HG03565 (cell line): ENCODE measurements around the gene SND1.

Experiments
- ATAC-seq: cut with Tn5 transposase; IDR thresholded peaks from one replicate; pipeline ENCODE4 v1.9.1; 2021; ENCODE audit warnings: mild to moderate bottlenecking, moderate library complexity; ENCODE audit not compliant: unreplicated experiment

Gene SND1

DNA sequence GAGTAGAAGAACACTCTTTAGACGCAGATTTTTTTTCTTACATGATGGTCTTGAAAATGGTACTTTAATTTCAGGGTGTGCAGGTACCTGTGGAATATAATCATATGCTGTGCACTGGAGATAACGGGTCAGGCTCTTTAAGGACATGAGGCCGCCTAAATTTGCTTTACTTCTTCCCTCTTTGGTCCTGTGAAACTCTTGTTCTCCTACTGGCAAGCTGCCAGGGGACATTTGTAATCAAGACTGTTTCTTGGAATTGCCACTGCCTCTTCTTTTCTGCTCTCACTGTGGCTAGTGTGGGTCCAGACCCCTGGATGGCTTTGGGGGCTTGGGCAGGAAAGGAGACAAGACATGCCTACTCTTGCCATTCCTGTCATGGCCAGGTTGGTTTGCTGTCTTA lies 146.0 kb downstream of the SND1 start:
- ATAC-seq: no peak

GRCh38 chr7:127798769-127799372 lies 146.9 kb downstream of the SND1 start:
- ATAC-seq: no peak

DNA sequence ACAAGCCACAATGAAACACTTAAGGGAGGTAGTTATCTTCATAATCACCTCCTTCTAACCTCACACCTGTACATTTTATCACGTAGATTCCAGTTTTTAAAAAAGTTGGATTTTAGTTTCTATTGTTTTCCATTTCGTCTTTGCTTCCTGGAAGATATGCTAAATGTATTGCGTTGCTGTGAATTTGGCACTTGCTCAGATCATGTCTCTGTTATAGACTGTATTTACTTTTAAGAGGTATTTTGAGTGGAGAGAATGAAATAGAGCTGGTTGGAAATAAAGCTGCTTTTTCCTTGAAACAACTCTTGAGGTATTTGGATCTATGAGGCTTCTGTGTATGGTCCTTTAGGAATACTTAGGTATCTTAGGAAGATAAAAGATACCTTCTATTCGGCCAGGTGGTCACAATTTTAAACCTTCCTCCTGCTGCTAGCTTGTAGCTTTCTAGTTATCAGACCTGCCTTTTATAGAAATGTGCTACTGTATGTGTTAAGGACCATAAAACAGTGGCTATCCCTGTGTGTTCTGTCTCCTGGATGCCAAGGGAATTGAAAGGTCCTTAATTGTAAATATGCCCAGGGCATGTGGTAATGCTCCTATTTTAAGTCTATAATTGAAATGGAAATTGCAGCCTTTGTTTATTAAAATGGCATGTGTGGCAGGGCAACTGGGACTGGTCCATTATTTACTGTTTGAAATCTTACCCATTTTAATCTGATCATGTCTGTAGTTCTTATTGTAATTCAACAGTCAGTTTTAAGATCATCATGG lies 147.7 kb downstream of the SND1 start:
- ATAC-seq: no peak

DNA sequence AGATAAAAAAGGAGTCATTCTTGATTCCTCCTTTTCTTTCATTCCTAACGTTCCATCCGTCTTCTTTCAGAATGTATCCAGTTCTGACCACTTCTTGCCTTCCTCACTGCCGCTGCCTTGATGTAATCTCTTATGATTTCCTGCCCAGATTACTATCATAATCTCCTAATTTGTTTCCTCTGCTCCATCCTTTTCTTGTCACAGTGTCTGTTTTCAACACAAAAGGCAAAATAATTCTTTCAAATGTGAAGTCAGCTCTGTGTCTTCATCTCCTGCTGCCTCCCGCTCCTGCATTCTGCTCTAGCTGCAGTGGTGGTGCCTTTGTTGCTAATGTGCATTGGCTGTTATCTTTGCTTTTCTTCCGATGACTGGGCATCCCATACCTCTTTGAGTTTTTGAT lies 150.9 kb downstream of the SND1 start:
- no peak for ATAC-seq

DNA sequence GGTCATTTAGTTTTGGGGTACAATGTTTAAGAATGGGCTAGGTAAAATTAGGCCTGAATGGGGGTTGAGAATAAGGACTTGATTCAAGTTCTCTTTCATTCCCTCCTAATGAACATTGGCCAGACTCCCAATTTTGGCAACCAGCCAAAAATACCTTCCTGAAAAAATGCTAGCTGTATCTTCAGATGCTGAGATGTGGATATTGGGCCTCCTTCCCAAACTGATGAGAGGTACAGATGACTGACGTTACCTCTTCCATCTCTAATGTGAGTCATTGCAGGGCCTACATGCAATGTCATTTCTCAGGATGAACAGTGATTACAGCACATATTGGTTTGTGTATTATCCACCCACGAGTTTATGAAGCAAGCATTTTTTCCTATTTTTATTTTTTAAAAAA lies 151.6 kb downstream of the SND1 start:
- ATAC-seq: no peak

- no peak for ATAC-seq
Observed at GRCh38 chr7:127807340-127807739, 155.3 kb downstream of the SND1 start.

DNA sequence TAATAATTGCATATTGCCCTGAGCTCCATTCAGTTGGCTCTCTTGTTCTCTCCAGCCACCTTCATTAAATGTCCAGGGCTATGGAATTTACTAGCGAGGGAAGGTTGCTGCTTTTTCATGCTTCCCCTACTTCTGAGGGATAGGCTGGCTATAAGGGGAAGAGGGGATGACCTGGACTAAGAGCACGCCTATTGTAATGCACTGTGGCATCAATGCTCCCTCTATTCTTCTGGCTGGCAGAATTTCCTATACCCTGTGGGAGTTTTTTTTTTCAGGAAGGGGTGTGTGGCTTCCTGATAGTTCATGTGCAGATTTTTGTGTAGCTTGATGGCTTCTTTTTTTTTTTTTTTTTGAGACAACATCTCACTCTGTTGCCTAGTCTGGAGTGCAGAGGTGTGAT lies 155.8 kb downstream of the SND1 start:
- ATAC-seq: no peak

DNA sequence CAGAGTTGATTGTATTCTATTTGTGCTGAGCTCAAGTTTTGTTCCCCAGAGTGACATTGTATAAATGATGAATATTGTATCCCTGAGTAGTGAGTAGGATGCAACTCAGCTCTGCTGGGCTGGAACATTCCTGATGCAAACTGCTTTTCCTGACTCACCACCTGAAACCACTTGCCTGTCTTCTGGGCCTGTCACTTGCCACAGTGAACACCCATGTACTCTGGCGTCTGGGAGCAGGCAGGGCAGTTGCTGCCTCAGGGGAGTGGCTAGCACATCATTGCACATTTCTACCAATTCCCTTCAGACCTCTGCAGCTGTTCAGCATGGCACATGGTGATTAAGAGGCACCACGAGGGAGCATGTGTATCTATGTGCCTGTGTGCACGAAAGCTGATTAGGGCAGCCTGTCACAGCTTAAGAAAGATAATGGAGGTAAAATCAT lies 157.3 kb downstream of the SND1 start:
- ATAC-seq: no peak

DNA sequence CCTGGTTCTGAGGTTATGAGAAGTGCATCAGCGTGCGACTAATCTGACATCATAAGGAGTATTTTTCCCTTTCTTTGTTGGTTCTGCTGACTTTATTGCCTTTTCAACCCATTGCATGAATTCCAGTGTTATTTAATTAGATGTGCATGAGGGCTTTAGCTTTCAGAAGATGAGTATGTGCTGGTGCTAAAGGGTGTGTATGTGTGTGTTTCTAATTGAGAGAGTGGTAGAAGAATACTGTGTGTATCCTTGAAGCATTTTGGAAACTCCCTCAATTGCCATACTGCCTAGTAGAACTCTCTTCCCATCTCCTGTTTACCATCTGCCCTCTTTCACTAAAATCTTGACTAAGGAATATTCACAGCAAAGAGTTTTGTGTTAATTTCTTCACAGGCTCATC lies 158.1 kb downstream of the SND1 start:
- no peak for ATAC-seq

GRCh38 chr7:127810696-127811660 lies 159.0 kb downstream of the SND1 start:
- ATAC-seq: no peak

DNA sequence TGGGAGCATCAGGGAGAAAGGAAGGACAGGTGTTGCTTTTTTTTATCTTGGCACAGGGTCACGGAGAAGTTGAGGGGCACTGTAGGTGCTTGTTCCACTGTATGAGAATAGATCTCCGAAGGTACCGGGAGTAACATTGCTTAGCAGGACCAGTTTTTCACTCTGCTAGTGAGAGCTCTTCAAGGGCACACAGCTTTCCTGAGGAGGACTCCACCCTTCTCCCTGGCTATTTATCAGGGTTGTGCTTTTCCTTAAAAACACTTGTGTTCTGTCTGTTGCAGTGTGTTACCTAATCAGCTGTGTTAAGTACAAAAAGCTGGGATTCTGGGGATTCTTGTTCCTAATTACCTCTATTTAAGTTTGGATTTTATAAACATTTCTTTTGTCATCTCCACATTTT lies 160.5 kb downstream of the SND1 start:
- ATAC-seq: no peak

GRCh38 chr7:127813991-127814541 lies 162.1 kb downstream of the SND1 start:
- ATAC-seq: no peak

GRCh38 chr7:127815631-127816145 lies 163.7 kb downstream of the SND1 start:
- ATAC-seq: no peak

GRCh38 chr7:127816354-127817190 lies 164.6 kb downstream of the SND1 start:
- ATAC-seq: no peak

DNA sequence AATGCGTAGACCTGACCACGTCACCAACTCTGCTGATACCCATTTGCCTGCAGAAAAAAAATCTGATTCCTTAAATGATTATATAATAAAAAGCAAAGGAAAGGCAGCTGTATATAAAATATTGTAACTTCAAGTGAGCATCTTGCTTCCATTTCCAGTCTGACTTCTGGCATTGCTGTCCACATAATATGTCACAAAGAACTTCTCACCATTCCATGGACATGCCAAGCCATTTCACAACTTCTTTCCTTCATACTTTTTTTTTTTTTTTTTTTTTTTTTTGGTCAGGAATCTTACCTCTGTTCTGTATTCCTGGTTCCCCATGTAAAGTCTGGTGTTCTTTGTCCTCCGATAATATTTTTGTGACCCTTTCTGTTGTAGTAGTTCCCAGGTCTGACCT lies 165.5 kb downstream of the SND1 start:
- ATAC-seq: no peak

- no peak for ATAC-seq
Observed at GRCh38 chr7:127818306-127818705, 166.3 kb downstream of the SND1 start.

DNA sequence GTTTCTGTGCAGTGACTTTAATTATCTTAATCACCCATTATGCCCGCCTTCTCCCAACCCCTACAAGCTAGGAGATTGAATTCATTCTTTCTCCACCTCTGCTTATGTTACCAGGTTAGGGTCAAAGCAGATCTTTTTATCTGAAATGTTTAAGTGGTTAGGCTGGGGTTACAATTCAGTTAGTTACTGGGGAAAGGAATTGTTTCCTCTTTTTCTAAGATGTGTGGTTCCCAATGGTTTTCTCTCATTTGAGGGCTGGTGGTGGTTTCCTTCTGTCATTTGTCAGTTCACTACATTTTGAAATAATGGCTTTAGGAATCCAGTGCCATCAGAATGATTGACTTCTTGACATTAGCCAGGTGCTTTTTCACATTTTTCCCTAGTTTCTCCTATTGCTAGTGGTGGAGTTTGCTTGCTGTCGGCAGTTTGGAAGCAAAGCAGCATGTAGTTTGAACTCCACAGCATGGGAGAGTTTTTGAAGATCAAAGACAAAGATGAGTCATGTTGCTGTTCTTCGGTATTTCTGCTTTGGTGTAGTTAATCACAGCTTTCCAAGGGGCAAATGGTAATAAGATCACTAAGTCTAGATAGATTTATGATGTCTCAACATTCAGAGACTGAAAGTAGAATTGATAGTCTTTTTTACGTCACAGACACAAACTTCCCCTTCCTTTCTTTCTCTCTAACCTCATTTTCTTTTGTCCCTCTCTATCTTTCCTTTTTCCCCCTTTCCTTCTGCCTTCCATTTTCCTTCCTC lies 168.2 kb downstream of the SND1 start:
- no peak for ATAC-seq

DNA sequence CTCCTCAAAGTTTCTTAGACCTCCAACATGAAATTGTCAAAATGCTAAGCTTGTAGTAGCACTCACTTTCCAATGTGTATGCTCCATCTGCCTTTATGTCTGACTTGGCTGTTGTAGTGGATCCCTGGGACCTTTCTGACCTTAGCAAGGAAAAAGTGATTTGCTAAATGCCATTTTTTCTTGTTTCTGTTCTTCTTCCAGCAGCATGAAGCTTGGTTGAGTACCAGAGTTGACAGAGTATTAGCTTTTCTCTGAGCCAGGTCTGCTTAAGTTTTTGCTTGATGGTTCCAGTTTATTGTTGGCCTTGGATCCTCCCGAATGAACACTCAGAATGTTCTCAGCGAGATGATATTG lies 168.7 kb downstream of the SND1 start:
- no peak for ATAC-seq

DNA sequence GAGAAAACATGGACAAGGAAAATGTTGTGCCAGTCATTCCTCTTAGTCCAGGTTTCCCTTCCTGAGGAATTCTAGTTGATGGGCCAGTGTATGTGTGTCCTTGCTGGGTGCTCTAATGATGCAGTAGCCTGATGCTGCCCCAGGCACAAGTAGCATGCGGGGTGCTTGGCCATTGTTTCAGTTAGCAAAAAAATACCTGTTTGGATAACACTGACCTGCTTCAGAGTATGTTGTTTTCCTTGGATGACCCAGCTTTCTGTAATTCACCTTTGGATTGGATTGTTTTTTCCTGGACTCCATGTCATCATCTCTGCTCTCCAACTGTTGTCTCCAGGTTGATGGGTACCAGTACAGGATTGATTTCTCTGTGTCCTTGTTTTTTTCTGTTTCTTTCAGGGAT lies 169.2 kb downstream of the SND1 start:
- no peak for ATAC-seq
